GM18526 (cell line): ENCODE results near the gene SREBF1.

Experiments
- POLR2A ChIP-seq: IDR thresholded peaks from 3 replicates; pipeline ENCODE4 v1.6.1; 2011; ENCODE audit not compliant: insufficient read length; ENCODE audit errors: extremely low read depth

Gene SREBF1

GRCh38 chr17:17868641-17869522 lies 32.1 kb upstream of the SREBF1 start:
- no peak for TF ChIP-seq POLR2A

DNA sequence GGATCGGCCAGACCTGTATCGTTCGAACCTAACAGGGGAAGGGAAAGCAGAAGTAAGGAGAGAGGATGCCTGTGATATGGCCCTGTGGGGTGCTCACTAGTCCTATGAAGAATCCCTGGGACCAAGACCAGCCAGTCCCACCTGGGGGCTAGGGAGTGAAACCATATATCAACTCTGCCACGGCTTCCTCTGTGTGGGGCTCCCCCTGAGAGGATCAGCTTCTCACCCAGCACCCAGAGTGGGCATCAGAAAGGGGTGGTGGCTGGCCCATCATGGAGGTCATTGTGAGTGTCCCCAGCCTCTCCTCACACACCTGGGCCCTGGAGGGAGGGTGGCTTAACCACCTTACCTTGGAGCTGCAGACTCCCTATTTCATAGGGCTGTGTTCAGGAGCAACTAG lies 30.1 kb upstream of the SREBF1 start:
- no peak for TF ChIP-seq POLR2A

DNA sequence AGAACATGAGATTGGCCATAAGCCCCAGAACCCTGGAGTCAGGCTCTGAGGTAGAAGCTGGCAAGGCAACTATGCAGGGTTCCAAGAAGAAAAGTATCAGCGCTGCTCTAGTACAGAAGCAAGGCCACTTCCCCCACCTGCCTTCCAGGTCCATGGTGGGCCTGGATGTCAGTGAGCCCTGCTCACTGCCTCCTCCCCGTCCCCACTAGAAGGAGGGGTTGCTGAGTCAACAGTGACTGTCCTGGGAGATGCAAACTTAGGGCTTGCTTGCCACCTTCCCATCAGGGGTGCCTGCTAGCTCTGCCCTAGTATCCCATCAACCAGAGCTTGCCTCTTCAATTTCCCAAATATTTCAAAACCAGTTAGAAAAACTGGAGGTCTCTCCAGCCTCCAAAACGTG lies 29.6 kb upstream of the SREBF1 start:
- TF ChIP-seq POLR2A = no peak

DNA sequence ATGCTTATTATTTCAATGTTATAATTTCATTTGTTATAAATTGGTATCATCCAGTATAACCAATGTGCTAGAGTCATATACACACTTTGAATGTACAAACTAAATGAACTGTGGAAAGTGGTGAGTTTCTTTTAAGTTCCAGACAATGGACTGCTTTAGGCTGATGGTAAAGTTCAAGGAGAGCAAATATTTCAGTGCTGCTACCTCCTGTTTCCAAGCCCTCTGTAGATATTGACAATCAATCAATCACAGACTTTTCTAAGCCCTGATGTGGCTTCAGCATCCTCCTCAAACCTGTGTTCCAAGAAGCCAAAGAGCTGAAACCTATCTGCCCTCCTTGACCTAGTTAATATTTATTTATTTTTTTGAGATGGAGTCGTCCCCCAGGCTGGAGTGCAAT lies 28.2 kb upstream of the SREBF1 start:
- TF ChIP-seq POLR2A = no peak

DNA sequence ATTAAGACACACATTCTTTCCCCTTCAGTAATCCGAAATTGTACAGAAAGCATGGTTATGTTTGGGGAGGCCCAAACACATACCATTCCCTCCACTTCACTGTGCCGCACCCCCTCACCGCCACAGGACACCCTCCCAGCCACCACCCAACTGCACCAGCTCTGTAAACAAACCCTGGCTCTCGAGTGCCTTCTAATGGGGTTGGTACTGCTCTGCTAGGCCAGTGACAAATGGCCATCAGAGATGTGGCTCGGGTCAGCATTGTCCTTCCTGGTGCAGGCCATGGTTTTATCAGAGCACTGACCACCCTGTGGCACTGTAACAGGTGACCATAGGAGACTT lies 24.0 kb upstream of the SREBF1 start:
- no peak for TF ChIP-seq POLR2A

GRCh38 chr17:17859909-17860765 lies 23.4 kb upstream of the SREBF1 start:
- TF ChIP-seq POLR2A = no peak

- no peak for TF ChIP-seq POLR2A
Measured at GRCh38 chr17:17857496-17857895, 20.7 kb upstream of the SREBF1 start.

- no peak for TF ChIP-seq POLR2A
Measured at GRCh38 chr17:17856386-17856785, 19.6 kb upstream of the SREBF1 start.

- TF ChIP-seq POLR2A = no peak
Measured at GRCh38 chr17:17855976-17856375, 19.2 kb upstream of the SREBF1 start.

DNA sequence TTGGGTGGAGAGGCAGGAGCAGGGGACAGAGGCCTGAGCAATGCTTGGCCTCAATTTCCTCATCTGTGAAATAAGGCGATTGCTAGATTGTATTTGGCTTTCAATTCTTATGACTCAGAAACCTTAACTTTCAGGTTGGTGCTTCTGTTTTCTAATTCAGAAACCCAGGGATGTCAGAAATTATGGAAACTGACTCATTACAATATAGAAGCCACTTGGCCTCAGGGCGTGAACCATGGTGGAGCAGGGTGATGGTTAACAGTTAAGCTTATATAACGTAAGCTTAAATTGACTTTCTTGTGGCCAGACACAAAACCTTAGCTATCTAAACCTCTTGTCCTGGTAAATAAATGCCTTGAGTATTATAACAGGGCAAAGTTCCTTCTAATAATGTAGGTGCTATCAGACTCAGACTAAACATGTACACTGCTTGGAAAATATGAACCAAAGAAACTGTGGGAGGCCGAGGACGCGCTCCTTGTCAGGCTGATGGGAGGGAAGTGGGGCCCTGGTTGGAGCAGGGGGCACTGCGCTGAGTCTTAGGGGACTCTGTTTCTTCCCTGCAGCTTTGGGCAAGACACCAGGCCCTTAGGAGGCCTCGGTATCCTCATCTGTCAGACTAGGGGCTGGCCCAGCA lies 17.1 kb upstream of the SREBF1 start:
- no peak for TF ChIP-seq POLR2A

DNA sequence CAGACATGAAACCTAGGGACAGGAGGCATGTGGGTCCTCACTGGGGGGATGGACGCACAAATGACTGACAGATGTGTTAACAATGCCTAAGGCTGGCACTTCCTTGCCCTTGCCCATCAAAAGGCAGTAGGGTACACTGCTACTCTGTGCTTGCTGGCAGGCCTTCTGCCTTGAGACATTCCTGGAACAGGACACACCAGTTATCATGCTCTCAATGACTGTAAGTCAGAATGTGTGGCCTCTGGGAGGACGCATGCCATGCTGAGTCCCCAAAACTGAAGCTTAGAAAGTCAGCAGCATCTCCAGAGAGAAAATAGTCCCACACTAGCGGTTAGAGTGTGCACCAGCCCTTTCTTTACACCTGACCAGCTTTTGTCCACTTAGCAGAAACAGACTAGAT lies 16.1 kb upstream of the SREBF1 start:
- TF ChIP-seq POLR2A = no peak

DNA sequence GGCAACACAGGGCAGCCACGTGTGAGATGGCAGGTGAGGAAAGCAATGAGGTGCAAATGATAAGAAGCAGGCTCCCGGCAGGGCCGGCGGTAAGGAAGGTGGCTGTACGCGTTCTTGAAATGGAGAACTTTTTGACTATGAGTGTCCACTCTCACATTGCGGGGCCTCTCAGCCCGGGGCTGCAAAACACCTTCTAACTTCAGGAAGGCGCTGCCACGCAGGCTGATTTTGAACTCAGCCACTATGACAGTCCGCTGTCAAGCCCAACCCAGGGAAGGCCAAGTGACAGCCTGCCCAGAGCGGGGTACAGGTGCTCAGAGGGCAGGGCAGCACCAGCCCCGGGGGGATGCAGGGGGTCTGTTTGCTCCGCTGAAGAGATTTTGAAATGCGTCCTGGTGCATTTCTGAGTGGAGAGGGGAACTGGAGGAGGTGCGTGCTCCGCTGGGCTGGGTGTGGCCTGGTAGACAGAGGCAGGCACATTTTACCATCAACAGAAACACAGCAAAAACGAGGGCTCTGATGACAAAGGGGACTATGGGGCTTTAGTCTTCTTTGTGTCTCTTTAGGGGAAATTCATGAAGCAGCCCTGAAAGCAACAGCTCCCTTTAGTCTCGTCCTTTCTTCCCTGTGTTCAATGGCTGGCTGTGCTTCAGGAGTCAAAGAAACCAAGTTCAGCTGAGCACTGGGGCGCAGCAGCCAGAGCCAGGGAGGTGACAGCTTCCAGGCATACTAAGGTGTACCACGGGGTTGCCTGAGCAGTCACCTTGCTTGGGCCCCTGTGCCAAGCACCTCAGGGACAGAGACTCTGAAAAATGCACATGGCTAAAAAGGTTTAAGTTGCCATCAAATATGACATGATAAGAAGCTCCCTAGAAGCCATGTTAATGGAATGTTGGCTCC lies 14.6 kb upstream of the SREBF1 start:
- TF ChIP-seq POLR2A = no peak

GRCh38 chr17:17849845-17850373 lies 13.1 kb upstream of the SREBF1 start:
- no peak for TF ChIP-seq POLR2A

- no peak for TF ChIP-seq POLR2A
Measured at GRCh38 chr17:17849147-17849820, 12.5 kb upstream of the SREBF1 start.
